GM23248 (cell line): ENCODE results near the gene PADI3. TPM values are rescaled to one million over a fixed set of nuclear protein-coding genes. Genes with fewer than 3 reads are reported as not detected.

ENCODE experiments used
- DNase-seq: peaks from one replicate; pipeline ENCODE4 v3.0.0-alpha.2; 2015
- H2AFZ ChIP-seq: fragments of 200-600 bp; sonication (generic); 2 replicates; pipeline ENCODE4 v1.6.1; 2016; ENCODE audit warnings: antibody characterized with exemption
- H3F3A ChIP-seq: fragments of 200-600 bp; sonication (generic); 2 replicates; pipeline ENCODE4 v1.6.1; 2016; ENCODE audit warnings: mild to moderate bottlenecking, antibody characterized with exemption, mixed run types; ENCODE audit not compliant: insufficient read depth
- H3K27ac ChIP-seq: fragments of 200-600 bp; sonication (generic); 2 replicates; pipeline ENCODE4 v1.5.1; 2016; ENCODE audit warnings: mild to moderate bottlenecking
- H3K27me3 ChIP-seq: fragments of 200-600 bp; sonication (generic); replicated peaks from 2 replicates; pipeline ENCODE4 v1.6.1; 2016; ENCODE audit warnings: mild to moderate bottlenecking; ENCODE audit not compliant: insufficient read depth
- H3K36me3 ChIP-seq: fragments of 200-600 bp; sonication (generic); 2 replicates; pipeline ENCODE4 v1.6.1; 2016; ENCODE audit warnings: low read depth, mild to moderate bottlenecking
- H3K4me1 ChIP-seq: fragments of 200-600 bp; sonication (generic); 2 replicates; pipeline ENCODE4 v1.6.1; 2016; ENCODE audit warnings: mild to moderate bottlenecking; ENCODE audit not compliant: insufficient read depth
- H3K4me2 ChIP-seq: fragments of 200-600 bp; sonication (generic); one replicate; pipeline ENCODE4 v1.6.1; 2016; ENCODE audit warnings: mild to moderate bottlenecking; ENCODE audit not compliant: unreplicated experiment
- H3K4me3 ChIP-seq: fragments of 200-600 bp; sonication (generic); 2 replicates; pipeline ENCODE4 v1.5.1; 2016; ENCODE audit warnings: mild to moderate bottlenecking
- H3K79me2 ChIP-seq: fragments of 200-600 bp; sonication (generic); 2 replicates; pipeline ENCODE4 v1.6.1; 2016; ENCODE audit warnings: mild to moderate bottlenecking; ENCODE audit not compliant: insufficient read depth
- H3K9ac ChIP-seq: fragments of 200-600 bp; sonication (generic); 2 replicates; pipeline ENCODE4 v1.6.1; 2016; ENCODE audit warnings: mild to moderate bottlenecking
- H3K9me2 ChIP-seq: fragments of 200-600 bp; sonication (generic); 2 replicates; pipeline ENCODE4 v1.6.1; 2016; ENCODE audit warnings: mixed run types, mild to moderate bottlenecking, moderate library complexity; ENCODE audit not compliant: insufficient read depth
- H3K9me3 ChIP-seq: fragments of 200-600 bp; sonication (generic); one replicate; pipeline ENCODE4 v1.6.1; 2017; ENCODE audit warnings: low read depth
- H4K20me1 ChIP-seq: fragments of 200-600 bp; sonication (generic); 2 replicates; pipeline ENCODE4 v1.6.0; 2016; ENCODE audit not compliant: insufficient read depth
- EZH2 ChIP-seq: fragments of 200-600 bp; sonication (generic); IDR thresholded peaks from 2 replicates; pipeline ENCODE4 v1.6.1; 2018; ENCODE audit warnings: antibody characterized with exemption, mild to moderate bottlenecking; ENCODE audit not compliant: insufficient read depth, poor library complexity, severe bottlenecking
- EZH2phosphoT487 ChIP-seq: fragments of 200-600 bp; sonication (generic); IDR thresholded peaks from 2 replicates; pipeline ENCODE4 v1.6.1; 2018; ENCODE audit warnings: antibody characterized with exemption, moderate library complexity, mild to moderate bottlenecking, low read depth; ENCODE audit not compliant: insufficient read depth
- WGBS, 2 experiments: methylation state at CpG; one replicate each; pipeline ENCODE4 v1.1.6; 2015 to 2017; ENCODE audit warnings: low lambda C conversion rate in 2 of 2, low coverage in 1 of 2; ENCODE audit errors: missing lambda C conversion rate in 2 of 2; 5-methylcytosine and 5-hydroxymethylcytosine counted together
- in situ Hi-C: fragments of 300-500 bp; cut with MboI; formaldehyde crosslinking; loops from 2 replicates; pipeline ENCODE4 v1.15.0; 2020
- polyA plus RNA-seq: library from polyadenylated mRNA; unstranded; fragments of >200 nt; fragmentation: Nextera tagmentation; extraction: Ambion mirVana; gene quantifications from 2 replicates; pipeline ENCODE4 v1.2.1, GENCODE V29; 2016
- total RNA-seq: library from RNA; depleted of rRNA; stranded (reverse); fragments of >200 nt; shearing (Covaris generic); gene quantifications from 2 replicates; pipeline ENCODE4 v1.2.3, GENCODE V29; 2014

The PADI3 gene
- total and polyA plus RNA-seq, 2 experiments from 2014 or later: not detected

DNA sequence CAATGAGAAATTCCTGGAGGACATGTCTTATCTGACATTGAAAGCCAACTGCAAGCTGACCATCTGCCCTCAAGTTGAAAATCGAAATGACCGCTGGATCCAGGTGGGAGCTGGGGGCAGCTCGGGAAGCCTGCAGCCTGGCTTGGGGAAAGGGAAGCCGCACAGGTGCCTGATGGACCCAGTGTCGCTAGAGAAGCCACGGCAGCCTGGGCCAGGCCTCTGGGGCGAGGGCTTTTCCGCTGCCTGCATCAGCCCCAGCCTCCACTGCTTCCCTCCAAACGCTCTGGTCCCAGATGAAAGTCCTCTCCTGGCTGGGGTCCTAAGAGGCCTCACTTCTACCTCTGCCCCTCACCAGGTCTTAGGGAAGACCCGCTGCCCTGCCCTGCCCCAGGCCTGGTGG lies 18.8 kb upstream of the PADI3 start:
- Histone ChIP-seq H3K4me1 (peaks cover 25% of the 10 kb centered on the region), H2AFZ (no peak overlapping the region), H3K9me2 (no peaks in the 10 kb centered on the region), H4K20me1 (no peaks in the 10 kb centered on the region), H3F3A (peaks cover 20% of the 10 kb centered on the region), H3K27me3 (no peaks in the 10 kb centered on the region), H3K4me3 (no peak overlapping the region), H3K9me3 (no peaks in the 10 kb centered on the region), H3K9ac (no peak overlapping the region), H3K27ac (no peak overlapping the region), H3K36me3 (no peaks in the 10 kb centered on the region), H3K79me2 (no peaks in the 10 kb centered on the region), H3K4me2 (no peak overlapping the region)
- DNase-seq: no peak
- 86% methylated on average over 10 of the region's 10 CpGs for WGBS, 2 experiments
- in situ Hi-C loops: no loop called here
- no peak for TF ChIP-seq EZH2phosphoT487
- TF ChIP-seq EZH2: no peak

DNA sequence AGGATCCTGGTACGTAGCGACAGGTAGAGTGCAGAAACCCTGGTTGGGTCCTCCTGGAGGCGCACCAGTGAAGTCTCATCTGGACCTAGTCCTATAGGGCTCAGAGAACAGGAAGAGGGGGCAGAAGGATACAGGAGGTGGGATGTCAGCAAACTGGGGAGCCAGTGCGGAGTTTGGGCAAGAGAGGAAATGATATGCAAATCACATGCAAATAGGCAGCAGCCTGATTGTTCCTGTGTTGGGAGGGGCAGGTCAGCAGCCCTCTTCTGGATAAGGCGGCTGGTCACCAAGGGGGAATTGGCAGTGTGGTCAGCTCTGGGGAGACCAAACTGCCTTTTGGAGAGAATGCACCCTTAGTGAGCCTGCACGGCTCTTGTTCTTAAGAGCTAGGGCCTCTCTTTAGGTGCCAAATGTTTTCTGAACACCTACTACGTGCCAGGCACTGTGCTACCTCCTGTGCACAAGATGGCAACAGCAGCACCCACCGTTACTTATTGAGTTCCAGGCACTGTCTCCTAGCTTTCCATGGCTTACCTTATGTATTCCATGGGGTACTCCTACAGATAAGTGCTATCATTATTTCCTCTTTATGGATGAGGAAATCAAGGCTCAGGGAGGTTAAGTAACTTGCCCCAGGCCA lies 18.1 kb upstream of the PADI3 start:
- no peaks in the 10 kb centered on the region for H3K27me3 ChIP-seq
- peaks cover 20% of the 10 kb centered on the region for H3F3A ChIP-seq
- H4K20me1 ChIP-seq: no peaks in the 10 kb centered on the region
- no peak overlapping the region for H3K27ac ChIP-seq
- peaks cover 25% of the 10 kb centered on the region for H3K4me1 ChIP-seq
- H3K79me2 ChIP-seq: no peaks in the 10 kb centered on the region
- H3K9me3 ChIP-seq: no peaks in the 10 kb centered on the region
- no peak overlapping the region for H3K4me2 ChIP-seq
- TF ChIP-seq EZH2phosphoT487 (no peak), EZH2 (no peak)
- DNase-seq: no peak
- in situ Hi-C loops: no loop called here
- no peak overlapping the region for H2AFZ ChIP-seq
- no peaks in the 10 kb centered on the region for H3K9me2 ChIP-seq
- WGBS, 2 experiments: 75 to 84% methylated on average over 7 to 8 of the region's 8 CpGs
- no peak overlapping the region for H3K9ac ChIP-seq
- no peaks in the 10 kb centered on the region for H3K36me3 ChIP-seq
- no peak overlapping the region for H3K4me3 ChIP-seq

DNA sequence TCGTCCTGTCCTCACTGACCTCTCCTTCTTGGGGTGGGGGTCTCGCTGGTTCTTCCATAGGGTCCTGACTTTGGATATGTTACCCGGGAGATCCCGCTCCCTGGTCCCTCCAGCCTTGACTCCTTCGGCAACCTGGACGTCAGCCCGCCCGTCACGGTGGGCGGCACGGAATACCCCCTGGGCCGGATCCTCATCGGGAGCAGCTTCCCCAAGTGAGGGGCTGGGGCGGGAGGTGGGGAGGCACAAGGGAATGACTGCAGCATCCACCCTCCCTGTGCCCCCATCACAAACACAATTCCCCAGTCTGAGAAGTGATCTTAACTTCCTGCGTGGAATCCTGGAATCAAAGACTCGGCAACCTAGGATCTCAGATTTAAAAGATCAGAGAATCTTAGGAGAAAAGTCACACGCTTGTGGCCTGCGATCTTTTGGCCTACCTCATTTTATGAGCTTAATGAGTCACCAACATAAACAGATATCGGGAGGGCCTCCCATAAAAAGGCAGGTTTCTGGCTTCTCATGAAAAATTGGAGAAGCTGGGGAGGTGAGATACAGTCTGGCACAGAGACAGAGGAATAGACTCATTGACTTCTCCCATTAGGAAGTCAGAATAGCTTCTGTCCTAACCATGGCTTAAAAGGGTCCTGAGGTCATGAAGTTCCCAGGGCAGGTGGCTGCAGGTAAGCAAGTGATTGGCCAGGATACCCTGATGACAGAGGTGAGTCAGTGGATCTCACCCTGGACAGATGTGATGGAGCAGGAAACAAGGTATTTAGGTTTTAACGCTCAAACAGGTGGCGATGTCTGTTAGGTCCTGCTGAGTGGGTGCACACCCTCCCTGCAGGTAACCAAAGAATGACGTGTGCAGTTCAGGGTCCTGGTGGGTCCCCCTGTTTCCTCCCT lies 15.9 kb upstream of the PADI3 start:
- 67 to 69% methylated on average over 21 to 22 of the region's 22 CpGs for WGBS, 2 experiments
- Histone ChIP-seq H3K27ac (peak overlapping the region; percentile 61), H3K9me3 (no peaks in the 10 kb centered on the region), H3K27me3 (no peaks in the 10 kb centered on the region), H3K36me3 (no peaks in the 10 kb centered on the region), H4K20me1 (no peaks in the 10 kb centered on the region), H3K4me1 (peaks cover 25% of the 10 kb centered on the region), H3K79me2 (no peaks in the 10 kb centered on the region), H3K9me2 (no peaks in the 10 kb centered on the region), H3F3A (peaks cover 20% of the 10 kb centered on the region), H3K4me3 (no peak overlapping the region), H3K9ac (peak overlapping the region; percentile 25; the same call in 1 of the 2 replicates), H3K4me2 (peak overlapping the region; percentile 58), H2AFZ (no peak overlapping the region)
- peak; percentile 89 for DNase-seq
- TF ChIP-seq EZH2phosphoT487: no peak
- no peak for TF ChIP-seq EZH2
- in situ Hi-C loops: no loop called here

DNA sequence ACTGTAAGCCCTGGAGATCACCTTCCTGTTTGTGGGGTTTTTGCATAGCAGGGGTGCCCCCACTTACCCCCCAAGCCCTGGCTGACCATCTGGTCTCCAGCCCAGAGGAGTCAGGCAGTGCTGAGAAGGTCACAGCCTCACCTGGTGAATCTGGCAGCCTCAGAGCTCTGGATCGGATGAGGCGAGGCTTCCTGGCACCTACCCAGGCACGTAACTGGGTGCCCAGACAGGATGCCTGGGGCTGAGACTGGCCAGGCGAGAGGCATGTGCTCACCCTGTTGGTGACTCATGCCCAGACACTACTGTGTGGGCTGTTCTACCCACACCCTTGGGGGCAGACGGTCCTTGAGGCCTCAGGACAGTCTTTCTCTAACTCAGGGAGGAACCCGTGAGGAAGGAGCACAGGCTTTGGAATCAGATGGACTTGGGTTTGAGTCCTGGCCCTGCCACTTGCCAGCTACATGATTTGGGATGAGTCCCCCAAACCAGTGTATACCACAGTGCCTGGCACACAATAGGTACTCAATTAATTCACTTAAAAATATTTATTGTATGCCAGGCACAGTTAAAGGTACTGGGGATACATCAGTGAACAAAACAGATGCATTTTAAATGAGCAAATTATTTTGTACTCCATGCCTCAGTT lies 15.1 kb upstream of the PADI3 start:
- in situ Hi-C loops: no loop called here
- peak; percentile 96 for DNase-seq

More for the DNA sequence above, 15.1 kb upstream of the PADI3 start:
- Histone ChIP-seq H3K27me3 (no peaks in the 10 kb centered on the region), H3K36me3 (no peaks in the 10 kb centered on the region), H4K20me1 (no peaks in the 10 kb centered on the region), H2AFZ (no peak overlapping the region), H3K9ac (0 out of 2 replicates have a peak overlapping the region, but pooled peaks have one; percentile 25), H3K9me3 (no peaks in the 10 kb centered on the region), H3K4me3 (no peak overlapping the region), H3F3A (peaks cover 20% of the 10 kb centered on the region), H3K4me1 (peaks cover 25% of the 10 kb centered on the region), H3K9me2 (no peaks in the 10 kb centered on the region), H3K79me2 (no peaks in the 10 kb centered on the region), H3K4me2 (peak overlapping the region; percentile 58), H3K27ac (peak overlapping the region; percentile 61)
- TF ChIP-seq EZH2phosphoT487 (no peak), EZH2 (no peak)
- 2 to 6% methylated on average over 6 of the region's 6 CpGs for WGBS, 2 experiments
